Parathyroid adenoma (tissue), 2 donors: Measurements from ENCODE around the gene PLET1.

Experiments
- H2AFZ ChIP-seq: fragments of 300-600 bp; sonication (generic); one replicate; pipeline ENCODE4 v1.7.0; 2017; ENCODE audit warnings: antibody characterized with exemption, mild to moderate bottlenecking
- H3K27ac ChIP-seq: fragments of 300-600 bp; sonication (generic); one replicate; pipeline ENCODE4 v1.7.0; 2017
- H3K27me3 ChIP-seq: fragments of 300-600 bp; sonication (generic); one replicate; pipeline ENCODE4 v1.7.0; 2017; ENCODE audit warnings: low read length; ENCODE audit not compliant: control insufficient read depth, insufficient read depth
- H3K36me3 ChIP-seq: fragments of 300-600 bp; sonication (generic); one replicate; pipeline ENCODE4 v1.7.0; 2017; ENCODE audit warnings: low read length; ENCODE audit not compliant: control insufficient read depth, insufficient read depth
- H3K4me1 ChIP-seq: fragments of 300-600 bp; sonication (generic); one replicate; pipeline ENCODE4 v1.7.0; 2017; ENCODE audit warnings: control low read depth
- H3K4me2 ChIP-seq: fragments of 300-600 bp; sonication (generic); one replicate; pipeline ENCODE4 v1.7.0; 2017; ENCODE audit warnings: low read length
- H3K4me3 ChIP-seq: fragments of 300-600 bp; sonication (generic); one replicate; pipeline ENCODE4 v1.7.0; 2017; ENCODE audit warnings: low read depth, low read length
- H3K79me2 ChIP-seq: fragments of 300-600 bp; sonication (generic); one replicate; pipeline ENCODE4 v1.7.0; 2017; ENCODE audit warnings: control low read depth
- H3K9ac ChIP-seq: fragments of 300-600 bp; sonication (generic); one replicate; pipeline ENCODE4 v1.7.0; 2017; ENCODE audit warnings: mild to moderate bottlenecking
- H3K9me3 ChIP-seq: fragments of 300-600 bp; sonication (generic); one replicate; pipeline ENCODE4 v1.7.0; 2017; ENCODE audit warnings: low read length; ENCODE audit not compliant: control insufficient read depth
- CTCF ChIP-seq: fragments of 300-600 bp; sonication (generic); IDR thresholded peaks from one replicate; pipeline ENCODE4 v1.7.0; 2017; ENCODE audit warnings: antibody characterized with exemption, mild to moderate bottlenecking
- donor health status: primary hyperparathyroidism.

The PLET1 gene

GRCh38 chr11:112297248-112297866 lies 36.7 kb upstream of the PLET1 start:
- Histone ChIP-seq H3K79me2 (no peaks in the 10 kb centered on the region), H3K36me3 (no peaks in the 10 kb centered on the region), H3K27me3 (no peaks in the 10 kb centered on the region), H3K9ac (no peak overlapping the region), H3K4me1 (no peaks in the 10 kb centered on the region), H3K27ac (no peak overlapping the region), H2AFZ (no peak overlapping the region), H3K9me3 (no peaks in the 10 kb centered on the region), H3K4me2 (no peak overlapping the region), H3K4me3 (no peak overlapping the region)
- TF ChIP-seq CTCF: no peak

- no peak overlapping the region for H2AFZ ChIP-seq
- no peaks in the 10 kb centered on the region for H3K79me2 ChIP-seq
- no peak overlapping the region for H3K4me2 ChIP-seq
- no peaks in the 10 kb centered on the region for H3K9me3 ChIP-seq
- H3K4me1 ChIP-seq: no peaks in the 10 kb centered on the region
- H3K9ac ChIP-seq: no peak overlapping the region
- H3K36me3 ChIP-seq: no peaks in the 10 kb centered on the region
- TF ChIP-seq CTCF: no peak
- H3K27ac ChIP-seq: no peak overlapping the region
- no peak overlapping the region for H3K4me3 ChIP-seq
- no peaks in the 10 kb centered on the region for H3K27me3 ChIP-seq
Observed at GRCh38 chr11:112296044-112296443, 35.4 kb upstream of the PLET1 start.

- no peak for TF ChIP-seq CTCF
- Histone ChIP-seq H3K36me3 (no peaks in the 10 kb centered on the region), H3K9ac (no peak overlapping the region), H3K9me3 (no peaks in the 10 kb centered on the region), H3K27me3 (no peaks in the 10 kb centered on the region), H3K4me2 (no peak overlapping the region), H3K27ac (no peak overlapping the region), H3K4me1 (no peaks in the 10 kb centered on the region), H3K4me3 (no peak overlapping the region), H2AFZ (no peak overlapping the region), H3K79me2 (no peaks in the 10 kb centered on the region)
Observed at GRCh38 chr11:112294688-112295340, 34.2 kb upstream of the PLET1 start.

GRCh38 chr11:112293614-112294013 lies 33.0 kb upstream of the PLET1 start:
- no peaks in the 10 kb centered on the region for H3K9me3 ChIP-seq
- H3K9ac ChIP-seq: no peak overlapping the region
- no peak overlapping the region for H3K4me3 ChIP-seq
- no peaks in the 10 kb centered on the region for H3K79me2 ChIP-seq
- H3K36me3 ChIP-seq: no peaks in the 10 kb centered on the region
- H3K4me1 ChIP-seq: no peaks in the 10 kb centered on the region
- no peak for TF ChIP-seq CTCF
- H3K27ac ChIP-seq: no peak overlapping the region
- H2AFZ ChIP-seq: no peak overlapping the region
- no peak overlapping the region for H3K4me2 ChIP-seq
- H3K27me3 ChIP-seq: no peaks in the 10 kb centered on the region
